HCT116 (cell line): ENCODE results near the gene DAPP1. TPM values are rescaled to one million over a fixed set of nuclear protein-coding genes. Genes with fewer than 3 reads are reported as not detected.

ENCODE experiments used
- ATAC-seq: fragments of 200-7000 bp; cut with Tn5 transposase; 2 replicates; pipeline ENCODE4 v1.9.1; 2020; ENCODE audit warnings: mild to moderate bottlenecking, moderate library complexity
- BruUV-seq: library from RNA; stranded (reverse); fragments of 400-500 nt; replicated peaks from 2 replicates; lab custom pipeline; 2021; lab: Mats Ljungman, UMichigan
- CTCF ChIA-PET: fragments of 300-600 bp; sonication (Branson Sonifier 250); formaldehyde crosslinking; loops from one replicate; lab custom pipeline; 2021; ENCODE audit warnings: antibody characterized with exemption; lab: Charles Lee
- POLR2A ChIA-PET: fragments of 300-600, 350-600 bp; sonication (Branson Sonifier 250); formaldehyde crosslinking; loops from one replicate; lab custom pipeline; 2021; ENCODE audit warnings: antibody characterized with exemption; lab: Charles Lee
- RAD21 ChIA-PET, 2 experiments: fragments of 300-600 bp; sonication (Branson Sonifier 250); formaldehyde crosslinking; loops; one replicate each; lab custom pipeline; 2023; ENCODE audit warnings: low total read pairs in 2 of 2; ENCODE audit not compliant: uncharacterized antibody in 2 of 2, unreplicated experiment in 2 of 2, low non-redundant PET in 1 of 2; lab: Charles Lee
- DNase-seq: peaks from one replicate; pipeline ENCODE4 v3.0.0-alpha.2; 2010; ENCODE audit warnings: low read depth, low spot score
- H2AFZ ChIP-seq: fragments of 200-600 bp; shearing (Covaris generic), sonication (generic); 2 replicates; pipeline ENCODE4 v1.6.1; 2017; ENCODE audit warnings: low read depth, mixed run types, mixed read lengths, antibody characterized with exemption, low read length; ENCODE audit not compliant: poor library complexity, severe bottlenecking
- H3K27ac ChIP-seq: 2 replicates; pipeline ENCODE4 v1.5.1; 2012; ENCODE audit warnings: low read depth, low read length
- H3K27me3 ChIP-seq: fragments of 200-600 bp; sonication (generic); 2 replicates; pipeline ENCODE4 v1.6.1; 2016; ENCODE audit warnings: mixed run types, low read length, mixed read lengths; ENCODE audit not compliant: insufficient read depth
- H3K36me3 ChIP-seq, 2 experiments: fragments of 200-500 bp in 1 of 2; fragments of 200-600 bp in 1 of 2; sonication (Bioruptor generic) in 1 of 2; sonication (generic) in 1 of 2; 2 replicates each; pipeline versions ENCODE4 v1.5.1 to v1.6.1; 2014 to 2016; ENCODE audit warnings: low read length in 2 of 2, inconsistent platforms in 1 of 2, mixed read lengths in 1 of 2, mixed run types in 1 of 2; ENCODE audit not compliant: insufficient read depth in 2 of 2, control insufficient read depth in 1 of 2
- H3K4me1 ChIP-seq, 2 experiments: fragments of 200-600 bp in 1 of 2; sonication (generic) in 1 of 2; 2 replicates each; pipeline versions ENCODE4 v1.5.1 to v1.6.1; 2012 to 2017; ENCODE audit warnings: low read length in 2 of 2, inconsistent platforms in 1 of 2, mild to moderate bottlenecking in 1 of 2, mixed read lengths in 1 of 2, mixed run types in 1 of 2, moderate library complexity in 1 of 2; ENCODE audit not compliant: insufficient read depth in 2 of 2, control insufficient read depth in 1 of 2
- H3K4me2 ChIP-seq: fragments of 200-600 bp; sonication (generic); 2 replicates; pipeline ENCODE4 v1.6.1; 2017; ENCODE audit warnings: mixed run types, low read length, mixed read lengths
- H3K4me3 ChIP-seq, 2 experiments: fragments of 200-600 bp in 1 of 2; sonication (generic) in 1 of 2; replicated peaks in 1 of 2; 2 replicates each; pipeline ENCODE4 v1.5.1; 2011 to 2016; ENCODE audit warnings: low read length in 2 of 2, control low read depth in 1 of 2, low read depth in 1 of 2, mild to moderate bottlenecking in 1 of 2, mixed read lengths in 1 of 2, mixed run types in 1 of 2
- H3K79me2 ChIP-seq: fragments of 200-600 bp; sonication (generic); 2 replicates; pipeline ENCODE4 v1.6.1; 2017; ENCODE audit warnings: mild to moderate bottlenecking, mixed run types, low read length, moderate library complexity, mixed read lengths; ENCODE audit not compliant: insufficient read depth
- H3K9ac ChIP-seq: fragments of 200-600 bp; sonication (generic); 2 replicates; pipeline ENCODE4 v1.6.1; 2016; ENCODE audit warnings: low read length, mixed read lengths
- H3K9me2 ChIP-seq: fragments of 200-600 bp; sonication (generic), shearing (Covaris generic); 2 replicates; pipeline ENCODE4 v1.6.1; 2017; ENCODE audit warnings: mixed run types, mild to moderate bottlenecking, moderate library complexity; ENCODE audit not compliant: insufficient read depth
- H3K9me3 ChIP-seq, 2 experiments: fragments of 200-500 bp in 1 of 2; fragments of 200-600 bp in 1 of 2; sonication (Bioruptor generic) in 1 of 2; sonication (generic) in 1 of 2; 2 replicates each; pipeline ENCODE4 v1.6.1; 2014 to 2017; ENCODE audit warnings: low read length in 2 of 2, mixed read lengths in 2 of 2, inconsistent platforms in 1 of 2, low read depth in 1 of 2, mild to moderate bottlenecking in 1 of 2, mixed run types in 1 of 2, moderate library complexity in 1 of 2; ENCODE audit not compliant: control insufficient read depth in 1 of 2, insufficient read depth in 1 of 2
- H4K20me1 ChIP-seq: fragments of 200-600 bp; sonication (generic), shearing (Covaris generic); 2 replicates; pipeline ENCODE4 v1.6.1; 2017; ENCODE audit warnings: mixed run types, mild to moderate bottlenecking, moderate library complexity; ENCODE audit not compliant: insufficient read depth
- CBX3 ChIP-seq: IDR thresholded peaks from 2 replicates; pipeline ENCODE4 v1.6.1; 2012; ENCODE audit warnings: low read depth
- CEBPB ChIP-seq: IDR thresholded peaks from 2 replicates; pipeline ENCODE4 v1.6.1; 2012; ENCODE audit warnings: low read depth
- JUND ChIP-seq: IDR thresholded peaks from 2 replicates; pipeline ENCODE4 v1.6.1; 2012
- POLR2A ChIP-seq: IDR thresholded peaks from 2 replicates; pipeline ENCODE4 v1.7.0; 2011; ENCODE audit warnings: borderline replicate concordance; ENCODE audit not compliant: insufficient read depth, insufficient read length; ENCODE audit errors: extremely low read depth
- POLR2AphosphoS5 ChIP-seq: IDR thresholded peaks from 2 replicates; pipeline ENCODE4 v1.6.1; 2011; ENCODE audit warnings: mild to moderate bottlenecking, low read depth, low read length, moderate library complexity
- SP1 ChIP-seq: IDR thresholded peaks from 2 replicates; pipeline ENCODE4 v1.6.1; 2012; ENCODE audit warnings: low read depth
- SRF ChIP-seq: IDR thresholded peaks from 2 replicates; pipeline ENCODE4 v1.6.1; 2012; ENCODE audit warnings: low read depth
- TCF7L2 ChIP-seq: IDR thresholded peaks from 2 replicates; pipeline ENCODE4 v1.7.0; 2011; ENCODE audit warnings: borderline replicate concordance, inconsistent platforms; ENCODE audit not compliant: insufficient read depth, insufficient read length; ENCODE audit errors: extremely low read depth
- YY1 ChIP-seq: IDR thresholded peaks from 2 replicates; pipeline ENCODE4 v1.6.1; 2011; ENCODE audit warnings: low read length, low read depth, moderate library complexity, mild to moderate bottlenecking; ENCODE audit not compliant: insufficient replicate concordance; ENCODE audit errors: extremely low read depth
- ZFX ChIP-seq: fragments of 450-650 bp; IDR thresholded peaks from 2 replicates; pipeline ENCODE4 v1.6.1; 2017
- ZNF274 ChIP-seq: fragments of 200-500 bp; sonication (Bioruptor generic); IDR thresholded peaks from 2 replicates; pipeline ENCODE4 v1.6.1; 2014; ENCODE audit warnings: mild to moderate bottlenecking, low read depth, low read length, inconsistent platforms
- intact Hi-C: fragments of 100-400 bp; cut with micrococcal nuclease; formaldehyde crosslinking; loops from 2 replicates; pipeline ENCODE4 v1.10.0; 2022
- total RNA-seq: library from RNA; stranded (reverse); gene quantifications from one replicate; pipeline ENCODE4 v1.2.1, GENCODE V29; 2021; ENCODE audit not compliant: unreplicated experiment
- TF ChIP-seq, protein P1 (sequence below): IDR thresholded peaks from 2 replicates; pipeline ENCODE4 v1.6.1; 2012; ENCODE audit warnings: low read depth
- TF ChIP-seq, protein P2 (sequence below): IDR thresholded peaks from 2 replicates; pipeline ENCODE4 v1.6.1; 2012
- TF ChIP-seq, protein P3 (sequence below), 3 experiments: fragments of 200-600 bp in 1 of 3; sonication (generic) in 1 of 3; IDR thresholded peaks in 2 of 3; conservative IDR thresholded peaks in 1 of 3; 2 replicates each; pipeline ENCODE4 v1.5.1; 2012 to 2017; ENCODE audit warnings: low read depth in 2 of 3, low read length in 2 of 3, antibody characterized with exemption in 1 of 3, borderline replicate concordance in 1 of 3, control low read depth in 1 of 3, mild to moderate bottlenecking in 1 of 3, mixed read lengths in 1 of 3, mixed run types in 1 of 3, moderate library complexity in 1 of 3; ENCODE audit not compliant: insufficient read depth in 1 of 3

DAPP1 gene
- total RNA-seq, 1 experiment from 2014 or later: 0.76 TPM

DNA sequence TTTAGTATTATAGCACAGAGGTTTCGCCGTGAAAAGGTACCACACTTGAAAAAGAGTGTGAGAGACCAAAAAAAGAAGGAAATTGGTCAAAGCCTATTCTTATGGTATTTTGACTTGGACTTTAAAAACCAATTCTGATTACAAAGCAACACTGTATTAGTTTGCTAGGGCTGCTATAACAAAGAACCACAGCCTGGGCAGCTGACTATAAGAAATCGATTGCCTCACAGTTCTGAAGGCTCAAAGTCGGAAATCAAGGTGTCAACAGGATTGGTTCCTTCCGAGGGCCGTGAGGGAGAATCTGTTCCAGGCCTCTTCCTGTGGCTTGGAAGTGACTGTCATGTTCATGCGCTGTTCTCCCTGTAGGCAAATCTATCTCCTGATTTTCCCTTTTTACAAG is 17.9 kb downstream of the DAPP1 start:
- no peaks in the 10 kb centered on the region for H3K36me3 ChIP-seq

More for the DNA sequence above, 17.9 kb downstream of the DAPP1 start:
- Histone ChIP-seq H3K9me2 (no peaks in the 10 kb centered on the region), H3K27ac (no peak overlapping the region), H3K4me2 (no peak overlapping the region), H3K4me1 (peaks cover 0 to 7% of the 10 kb centered on the region in 2 experiments; a peak in 1 of 4 replicates), H3K9ac (no peak overlapping the region), H4K20me1 (no peaks in the 10 kb centered on the region), H3K4me3 (no peak overlapping the region), H2AFZ (no peak overlapping the region)
- ATAC-seq (no peak), DNase-seq (no peak)
- RAD21 ChIA-PET: no interaction called here
- intact Hi-C loops: no loop called here
- POLR2A ChIA-PET: no interaction called here
- no TSS peak for BruUV-seq
- TF ChIP-seq ZFX (no peak), ZNF274 (no peak), YY1 (no peak), JUND (no peak), SP1 (no peak), POLR2A (no peak), POLR2AphosphoS5 (no peak), CBX3 (no peak), CEBPB (no peak), SRF (no peak), TCF7L2 (no peak)
- TF ChIP-seq, protein P1, sequence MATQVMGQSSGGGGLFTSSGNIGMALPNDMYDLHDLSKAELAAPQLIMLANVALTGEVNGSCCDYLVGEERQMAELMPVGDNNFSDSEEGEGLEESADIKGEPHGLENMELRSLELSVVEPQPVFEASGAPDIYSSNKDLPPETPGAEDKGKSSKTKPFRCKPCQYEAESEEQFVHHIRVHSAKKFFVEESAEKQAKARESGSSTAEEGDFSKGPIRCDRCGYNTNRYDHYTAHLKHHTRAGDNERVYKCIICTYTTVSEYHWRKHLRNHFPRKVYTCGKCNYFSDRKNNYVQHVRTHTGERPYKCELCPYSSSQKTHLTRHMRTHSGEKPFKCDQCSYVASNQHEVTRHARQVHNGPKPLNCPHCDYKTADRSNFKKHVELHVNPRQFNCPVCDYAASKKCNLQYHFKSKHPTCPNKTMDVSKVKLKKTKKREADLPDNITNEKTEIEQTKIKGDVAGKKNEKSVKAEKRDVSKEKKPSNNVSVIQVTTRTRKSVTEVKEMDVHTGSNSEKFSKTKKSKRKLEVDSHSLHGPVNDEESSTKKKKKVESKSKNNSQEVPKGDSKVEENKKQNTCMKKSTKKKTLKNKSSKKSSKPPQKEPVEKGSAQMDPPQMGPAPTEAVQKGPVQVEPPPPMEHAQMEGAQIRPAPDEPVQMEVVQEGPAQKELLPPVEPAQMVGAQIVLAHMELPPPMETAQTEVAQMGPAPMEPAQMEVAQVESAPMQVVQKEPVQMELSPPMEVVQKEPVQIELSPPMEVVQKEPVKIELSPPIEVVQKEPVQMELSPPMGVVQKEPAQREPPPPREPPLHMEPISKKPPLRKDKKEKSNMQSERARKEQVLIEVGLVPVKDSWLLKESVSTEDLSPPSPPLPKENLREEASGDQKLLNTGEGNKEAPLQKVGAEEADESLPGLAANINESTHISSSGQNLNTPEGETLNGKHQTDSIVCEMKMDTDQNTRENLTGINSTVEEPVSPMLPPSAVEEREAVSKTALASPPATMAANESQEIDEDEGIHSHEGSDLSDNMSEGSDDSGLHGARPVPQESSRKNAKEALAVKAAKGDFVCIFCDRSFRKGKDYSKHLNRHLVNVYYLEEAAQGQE: no peak
- TF ChIP-seq, protein P2, sequence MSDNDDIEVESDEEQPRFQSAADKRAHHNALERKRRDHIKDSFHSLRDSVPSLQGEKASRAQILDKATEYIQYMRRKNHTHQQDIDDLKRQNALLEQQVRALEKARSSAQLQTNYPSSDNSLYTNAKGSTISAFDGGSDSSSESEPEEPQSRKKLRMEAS: no peak
- TF ChIP-seq, protein P3, sequence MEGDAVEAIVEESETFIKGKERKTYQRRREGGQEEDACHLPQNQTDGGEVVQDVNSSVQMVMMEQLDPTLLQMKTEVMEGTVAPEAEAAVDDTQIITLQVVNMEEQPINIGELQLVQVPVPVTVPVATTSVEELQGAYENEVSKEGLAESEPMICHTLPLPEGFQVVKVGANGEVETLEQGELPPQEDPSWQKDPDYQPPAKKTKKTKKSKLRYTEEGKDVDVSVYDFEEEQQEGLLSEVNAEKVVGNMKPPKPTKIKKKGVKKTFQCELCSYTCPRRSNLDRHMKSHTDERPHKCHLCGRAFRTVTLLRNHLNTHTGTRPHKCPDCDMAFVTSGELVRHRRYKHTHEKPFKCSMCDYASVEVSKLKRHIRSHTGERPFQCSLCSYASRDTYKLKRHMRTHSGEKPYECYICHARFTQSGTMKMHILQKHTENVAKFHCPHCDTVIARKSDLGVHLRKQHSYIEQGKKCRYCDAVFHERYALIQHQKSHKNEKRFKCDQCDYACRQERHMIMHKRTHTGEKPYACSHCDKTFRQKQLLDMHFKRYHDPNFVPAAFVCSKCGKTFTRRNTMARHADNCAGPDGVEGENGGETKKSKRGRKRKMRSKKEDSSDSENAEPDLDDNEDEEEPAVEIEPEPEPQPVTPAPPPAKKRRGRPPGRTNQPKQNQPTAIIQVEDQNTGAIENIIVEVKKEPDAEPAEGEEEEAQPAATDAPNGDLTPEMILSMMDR (IDR thresholded peaks at IDR 0.05 in 2 of 3, conservative IDR thresholded peaks at IDR 0.05 in 1 of 3; ENCODE audit: borderline replicate concordance in 1 of 3, insufficient read depth in 1 of 3, low read depth in 2 of 3, low read length in 2 of 3): no peak
- TF ChIP-seq, all 23 proteins: peak for 0
- Histone ChIP-seq H3K27me3 (no peaks in the 10 kb centered on the region), H3K9me3 (no peaks in the 10 kb centered on the region), H3K79me2 (no peaks in the 10 kb centered on the region)
- CTCF ChIA-PET: no interaction called here
